Measurements from ENCODE around the gene DNAJC1. TPM values are rescaled to one million over a fixed set of nuclear protein-coding genes. Genes with fewer than 3 reads are reported as not detected.
A peak's percentile ranks its signal among the peaks of the same experiment; 100 is the strongest.

The DNAJC1 gene
- total RNA-seq (23.2 TPM), polyA plus RNA-seq (10 to 100 TPM; 12.9 to 27.5 (median 18.8) TPM)

- DNase-seq (peak; percentile 96 to 97 (median 96)), ATAC-seq (ENCODE audit: low read depth in 2 of 2) (peak; percentile 96 to 97)
- H3K36me3 ChIP-seq (ENCODE audit: control insufficient read depth, insufficient read depth, low read length), result no peaks in the 10 kb centered on the region
- Mint-ChIP-seq H3K4me3 (peak within 1 kb of the TSS; percentile 87 to 93 (median 92)), H3K27me3 (peaks cover 11% of the 10 kb centered on the region), H3K27ac (peak within 1 kb of the TSS; percentile 91 to 94 (median 93)), H3K9me3 (peaks cover 0 to 4% (median 0%) of the 10 kb centered on the region in 7 donors), H3K4me1 (peaks cover 24 to 39% (median 28%) of the 10 kb centered on the region in 4 donors), H3K36me3 (no peaks in the 10 kb centered on the region)
- H3K4me3 ChIP-seq (ENCODE audit: low read depth, low read length), result peak within 1 kb of the TSS; percentile 98
- peak within 1 kb of the TSS; percentile 88 for H3K27ac ChIP-seq (ENCODE audit: insufficient read depth, low read length, poor library complexity, severe bottlenecking)
- no peaks in the 10 kb centered on the region for H3K9me3 ChIP-seq (ENCODE audit: control insufficient read depth in 2 of 2, low read length in 2 of 2)
- peaks cover 18% of the 10 kb centered on the region for H3K4me1 ChIP-seq (ENCODE audit: control insufficient read depth, insufficient read depth, low read length, poor library complexity, severe bottlenecking)
- peaks cover 6% of the 10 kb centered on the region for H3K27me3 ChIP-seq (ENCODE audit: control insufficient read depth, insufficient read depth, low read length)
These were observed at the start of gene DNAJC1 for GRCh38 chr10:22003177-22003963. Gene DNAJC1, minus strand, starts transcription at chr10:22003730. Its CDS starts 296 bp downstream, at chr10:22003434.

GRCh38 chr10:22053048-22053447 is 49.5 kb upstream of the DNAJC1 start:
- DNase-seq (no peak), ATAC-seq (ENCODE audit: low read depth in 2 of 2) (no peak)
- Histone ChIP-seq H3K27ac (ENCODE audit: insufficient read depth, low read length, poor library complexity, severe bottlenecking) (no peak overlapping the region), H3K9me3 (ENCODE audit: control insufficient read depth in 2 of 2, low read length in 2 of 2) (no peaks in the 10 kb centered on the region), H3K27me3 (ENCODE audit: control insufficient read depth, insufficient read depth, low read length) (peaks cover 2% of the 10 kb centered on the region), H3K4me3 (ENCODE audit: low read depth, low read length) (no peak overlapping the region), H3K4me1 (ENCODE audit: control insufficient read depth, insufficient read depth, low read length, poor library complexity, severe bottlenecking) (no peaks in the 10 kb centered on the region), H3K36me3 (ENCODE audit: control insufficient read depth, insufficient read depth, low read length) (no peaks in the 10 kb centered on the region)
- Mint-ChIP-seq H3K36me3 (peaks cover 10% of the 10 kb centered on the region), H3K27ac (no peak overlapping the region), H3K4me1 (peaks cover 3 to 11% (median 6%) of the 10 kb centered on the region in 4 donors), H3K4me3 (peak overlapping the region in 1 of 4 donors; percentile 84), H3K9me3 (peaks cover 0 to 15% (median 7%) of the 10 kb centered on the region in 7 donors), H3K27me3 (no peaks in the 10 kb centered on the region)

GRCh38 chr10:22049635-22050034 is 46.1 kb upstream of the DNAJC1 start:
- DNase-seq, result no peak
- peaks cover 0 to 13% (median 4%) of the 10 kb centered on the region in 7 donors for H3K9me3 Mint-ChIP-seq
- H3K9me3 ChIP-seq (ENCODE audit: control insufficient read depth in 2 of 2, low read length in 2 of 2), result no peaks in the 10 kb centered on the region
- no peak overlapping the region for H3K4me3 Mint-ChIP-seq
- H3K4me1 ChIP-seq (ENCODE audit: control insufficient read depth, insufficient read depth, low read length, poor library complexity, severe bottlenecking), result no peaks in the 10 kb centered on the region
- H3K27me3 ChIP-seq (ENCODE audit: control insufficient read depth, insufficient read depth, low read length), result no peaks in the 10 kb centered on the region
- no peak for ATAC-seq (ENCODE audit: low read depth in 2 of 2)
- no peaks in the 10 kb centered on the region for H3K27me3 Mint-ChIP-seq
- H3K4me1 Mint-ChIP-seq, result peaks cover 0 to under 1% (median 0%) of the 10 kb centered on the region in 4 donors
- H3K27ac ChIP-seq (ENCODE audit: insufficient read depth, low read length, poor library complexity, severe bottlenecking), result no peak overlapping the region
- peaks cover 10% of the 10 kb centered on the region for H3K36me3 Mint-ChIP-seq
- H3K27ac Mint-ChIP-seq, result no peak overlapping the region
- no peaks in the 10 kb centered on the region for H3K36me3 ChIP-seq (ENCODE audit: control insufficient read depth, insufficient read depth, low read length)
- H3K4me3 ChIP-seq (ENCODE audit: low read depth, low read length), result no peak overlapping the region

GRCh38 chr10:22047812-22048211 is 44.3 kb upstream of the DNAJC1 start:
- DNase-seq (no peak), ATAC-seq (ENCODE audit: low read depth in 2 of 2) (no peak)
- peaks cover 11% of the 10 kb centered on the region for H3K27me3 Mint-ChIP-seq
- H3K36me3 Mint-ChIP-seq, result peaks cover 10% of the 10 kb centered on the region
- Histone ChIP-seq H3K4me1 (ENCODE audit: control insufficient read depth, insufficient read depth, low read length, poor library complexity, severe bottlenecking) (no peaks in the 10 kb centered on the region), H3K4me3 (ENCODE audit: low read depth, low read length) (no peak overlapping the region), H3K36me3 (ENCODE audit: control insufficient read depth, insufficient read depth, low read length) (no peaks in the 10 kb centered on the region), H3K27ac (ENCODE audit: insufficient read depth, low read length, poor library complexity, severe bottlenecking) (no peak overlapping the region), H3K9me3 (ENCODE audit: control insufficient read depth in 2 of 2, low read length in 2 of 2) (no peaks in the 10 kb centered on the region), H3K27me3 (ENCODE audit: control insufficient read depth, insufficient read depth, low read length) (peaks cover 2% of the 10 kb centered on the region)
- H3K9me3 Mint-ChIP-seq, result peaks cover 0 to 11% (median 4%) of the 10 kb centered on the region in 7 donors
- no peaks in the 10 kb centered on the region for H3K4me1 Mint-ChIP-seq
- no peak overlapping the region for H3K27ac Mint-ChIP-seq
- H3K4me3 Mint-ChIP-seq, result no peak overlapping the region

- Histone ChIP-seq H3K36me3 (ENCODE audit: control insufficient read depth, insufficient read depth, low read length) (no peaks in the 10 kb centered on the region), H3K4me3 (ENCODE audit: low read depth, low read length) (no peak overlapping the region), H3K9me3 (ENCODE audit: control insufficient read depth in 2 of 2, low read length in 2 of 2) (no peaks in the 10 kb centered on the region), H3K27me3 (ENCODE audit: control insufficient read depth, insufficient read depth, low read length) (peaks cover 11% of the 10 kb centered on the region), H3K27ac (ENCODE audit: insufficient read depth, low read length, poor library complexity, severe bottlenecking) (no peak overlapping the region), H3K4me1 (ENCODE audit: control insufficient read depth, insufficient read depth, low read length, poor library complexity, severe bottlenecking) (no peaks in the 10 kb centered on the region)
- Mint-ChIP-seq H3K27ac (no peak overlapping the region), H3K4me1 (no peaks in the 10 kb centered on the region), H3K4me3 (no peak overlapping the region), H3K27me3 (peaks cover 31% of the 10 kb centered on the region), H3K9me3 (peaks cover 0 to 4% (median 0%) of the 10 kb centered on the region in 7 donors), H3K36me3 (no peaks in the 10 kb centered on the region)
- ATAC-seq (ENCODE audit: low read depth in 2 of 2) (no peak), DNase-seq (no peak)
These were observed 39.8 kb upstream of the DNAJC1 start for GRCh38 chr10:22043327-22043633.

GRCh38 chr10:22042557-22043326 is 39.2 kb upstream of the DNAJC1 start:
- Histone ChIP-seq H3K4me1 (ENCODE audit: control insufficient read depth, insufficient read depth, low read length, poor library complexity, severe bottlenecking) (no peaks in the 10 kb centered on the region), H3K27me3 (ENCODE audit: control insufficient read depth, insufficient read depth, low read length) (peaks cover 16% of the 10 kb centered on the region), H3K4me3 (ENCODE audit: low read depth, low read length) (no peak overlapping the region), H3K27ac (ENCODE audit: insufficient read depth, low read length, poor library complexity, severe bottlenecking) (no peak overlapping the region), H3K9me3 (ENCODE audit: control insufficient read depth in 2 of 2, low read length in 2 of 2) (no peaks in the 10 kb centered on the region), H3K36me3 (ENCODE audit: control insufficient read depth, insufficient read depth, low read length) (no peaks in the 10 kb centered on the region)
- Mint-ChIP-seq H3K27me3 (peaks cover 36% of the 10 kb centered on the region), H3K4me1 (no peaks in the 10 kb centered on the region), H3K27ac (no peak overlapping the region), H3K36me3 (no peaks in the 10 kb centered on the region), H3K9me3 (peaks cover 0 to 4% (median 0%) of the 10 kb centered on the region in 7 donors), H3K4me3 (no peak overlapping the region)
- ATAC-seq (ENCODE audit: low read depth in 2 of 2), result no peak
- no peak for DNase-seq

- ATAC-seq (ENCODE audit: low read depth in 2 of 2) (no peak), DNase-seq (no peak)
- Mint-ChIP-seq H3K36me3 (peaks cover 7% of the 10 kb centered on the region), H3K27ac (no peak overlapping the region), H3K9me3 (peaks cover 1 to 13% (median 5%) of the 10 kb centered on the region in 7 donors), H3K27me3 (peaks cover 53% of the 10 kb centered on the region), H3K4me1 (peaks cover 0 to 4% (median 2%) of the 10 kb centered on the region in 4 donors), H3K4me3 (no peak overlapping the region)
- no peak overlapping the region for H3K4me3 ChIP-seq (ENCODE audit: low read depth, low read length)
- H3K4me1 ChIP-seq (ENCODE audit: control insufficient read depth, insufficient read depth, low read length, poor library complexity, severe bottlenecking), result no peaks in the 10 kb centered on the region
- H3K36me3 ChIP-seq (ENCODE audit: control insufficient read depth, insufficient read depth, low read length), result no peaks in the 10 kb centered on the region
- no peak overlapping the region for H3K27ac ChIP-seq (ENCODE audit: insufficient read depth, low read length, poor library complexity, severe bottlenecking)
- peaks cover 17% of the 10 kb centered on the region for H3K27me3 ChIP-seq (ENCODE audit: control insufficient read depth, insufficient read depth, low read length)
- H3K9me3 ChIP-seq (ENCODE audit: control insufficient read depth in 2 of 2, low read length in 2 of 2), result peaks cover 2 to 5% of the 10 kb centered on the region in 2 experiments
These were observed 30.8 kb upstream of the DNAJC1 start for GRCh38 chr10:22034333-22034732.
